K562 (cell line): Measurements from ENCODE around the gene PCF11. TPM values are rescaled to one million over a fixed set of nuclear protein-coding genes. Genes with fewer than 3 reads are reported as not detected.

Experiments
- ATAC-seq: fragments of 200-7000 bp; cut with Tn5 transposase; 3 replicates; pipeline ENCODE4 v1.9.1; 2020; ENCODE audit warnings: moderate library complexity
- BruUV-seq: library from RNA; stranded (reverse); fragments of 400-500 nt; replicated peaks from 2 replicates; lab custom pipeline; 2021; lab: Mats Ljungman, UMichigan
- CTCF ChIA-PET: fragments of 300-600 bp; formaldehyde crosslinking; extraction: SDS; loops from one replicate; lab custom pipeline; 2021; ENCODE audit warnings: low intra/inter-chr PET ratio; lab: Yijun Ruan, JAX
- POLR2A ChIA-PET: fragments of 300-600, 350-650 bp; sonication (Branson Sonifier 250); formaldehyde crosslinking; extraction: SDS; loops from one replicate; lab custom pipeline; 2021; ENCODE audit warnings: antibody characterized with exemption, inconsistent platforms; lab: Yijun Ruan, JAX
- DNase-seq, 4 experiments: peaks; one replicate each; pipeline versions ENCODE4 v3.0.0 to v3.0.0-alpha.2; 2011 to 2018; ENCODE audit warnings: low spot score in 3 of 4, mixed read lengths in 3 of 4; ENCODE audit errors: extremely low read depth in 1 of 4
- FAIRE-seq: peaks from 2 replicates; lab custom pipeline; 2011; peaks lifted over from hg19 to GRCh38; lab: Jason Lieb, UNC
- H2AFZ ChIP-seq: 2 replicates; pipeline ENCODE4 v1.6.0; 2011; ENCODE audit warnings: low read depth, low read length, control low read depth, inconsistent platforms
- H3K27ac ChIP-seq: fragments of 200-600 bp; 3 replicates; pipeline ENCODE4 v1.8.0; 2011; ENCODE audit warnings: low read depth, mild to moderate bottlenecking, control low read depth, inconsistent platforms, low read length, moderate library complexity, mixed read lengths; ENCODE audit errors: extremely low read depth
- H3K27me3 ChIP-seq, 2 experiments: fragments of 300-600 bp in 1 of 2; 2 replicates in 1 of 2; 3 replicates in 1 of 2; pipeline versions ENCODE4 v1.6.0 to v1.8.0; 2011; ENCODE audit warnings: inconsistent platforms in 2 of 2, low read length in 2 of 2, mild to moderate bottlenecking in 1 of 2, mixed read lengths in 1 of 2, moderate library complexity in 1 of 2; ENCODE audit not compliant: control insufficient read depth in 2 of 2, insufficient read depth in 2 of 2
- H3K36me3 ChIP-seq: fragments of 300-600 bp; 3 replicates; pipeline ENCODE4 v1.8.0; 2011; ENCODE audit warnings: mild to moderate bottlenecking, low read length, inconsistent platforms; ENCODE audit not compliant: control insufficient read depth, insufficient read depth
- H3K4me1 ChIP-seq, 2 experiments: fragments of 200-600 bp in 1 of 2; replicated peaks in 1 of 2; 2 replicates in 1 of 2; 3 replicates in 1 of 2; pipeline versions ENCODE4 v1.5.1 to v1.8.0; 2011; ENCODE audit warnings: inconsistent platforms in 2 of 2, low read length in 2 of 2, mild to moderate bottlenecking in 1 of 2, mixed read lengths in 1 of 2, moderate library complexity in 1 of 2; ENCODE audit not compliant: control insufficient read depth in 2 of 2, insufficient read depth in 2 of 2
- H3K4me2 ChIP-seq: 2 replicates; pipeline ENCODE4 v1.6.1; 2011; ENCODE audit warnings: low read length, control low read depth, inconsistent platforms, mixed read lengths; ENCODE audit not compliant: insufficient read depth
- H3K4me3 ChIP-seq: fragments of 200-600 bp; sonication (generic), shearing (Covaris generic); 2 replicates; pipeline ENCODE4 v1.5.1; 2016; ENCODE audit warnings: control low read depth, inconsistent platforms
- H3K79me2 ChIP-seq: fragments of 200-600 bp; 3 replicates; pipeline ENCODE4 v1.8.0; 2011; ENCODE audit warnings: low read length, inconsistent platforms; ENCODE audit not compliant: control insufficient read depth, insufficient read depth
- H3K9ac ChIP-seq, 2 experiments: 2 replicates each; pipeline versions ENCODE4 v1.6.0 to v1.6.1; 2011; ENCODE audit warnings: low read depth in 2 of 2, low read length in 2 of 2, control low read depth in 1 of 2, inconsistent platforms in 1 of 2, mild to moderate bottlenecking in 1 of 2, mixed read lengths in 1 of 2; ENCODE audit not compliant: insufficient read depth in 1 of 2
- H3K9me1 ChIP-seq: one replicate; pipeline ENCODE4 v1.6.0; 2011; ENCODE audit warnings: inconsistent platforms, mild to moderate bottlenecking, low read length, moderate library complexity; ENCODE audit not compliant: control insufficient read depth, insufficient read depth
- H3K9me3 ChIP-seq: replicated peaks from 2 replicates; pipeline ENCODE4 v1.5.1; 2011; ENCODE audit warnings: low read depth, low read length, inconsistent platforms; ENCODE audit not compliant: control insufficient read depth, insufficient read depth
- H4K20me1 ChIP-seq: replicated peaks from 2 replicates; pipeline ENCODE4 v1.6.1; 2011; ENCODE audit warnings: low read length, inconsistent platforms, mixed read lengths; ENCODE audit not compliant: control insufficient read depth, insufficient read depth
- ATF7 ChIP-seq: fragments of 450-650 bp; IDR thresholded peaks from 2 replicates; pipeline ENCODE4 v1.7.1; 2014; ENCODE audit warnings: mild to moderate bottlenecking, moderate library complexity
- HCFC1 ChIP-seq: IDR thresholded peaks from 2 replicates; pipeline ENCODE4 v1.6.1; 2012; ENCODE audit warnings: low read depth, low read length, improper control_type of control experiment
- HDAC6 ChIP-seq: IDR thresholded peaks from 2 replicates; pipeline ENCODE4 v1.6.1; 2012; ENCODE audit warnings: low read depth, mild to moderate bottlenecking, control low read depth, inconsistent platforms, low read length, moderate library complexity
- SMAD3 ChIP-seq: fragments of 450-650 bp; formaldehyde crosslinking; conservative IDR thresholded peaks from 2 replicates; pipeline ENCODE4 v1.4.0; 2020; ENCODE audit warnings: mild to moderate bottlenecking
- SRSF9 ChIP-seq: fragments of 200-400 bp; formaldehyde crosslinking; IDR thresholded peaks from 2 replicates; pipeline ENCODE4 v1.6.1; 2017; ENCODE audit warnings: low read depth, low read length, borderline replicate concordance
- TSC22D4 ChIP-seq: fragments of 450-650 bp; IDR thresholded peaks from 2 replicates; pipeline ENCODE4 v1.6.1; 2016; ENCODE audit warnings: missing genetic modification characterization, missing biosample characterization, control low read depth
- ZBTB34 ChIP-seq: fragments of 250-450 bp; sonication (Bioruptor Pico); IDR thresholded peaks from 2 replicates; pipeline ENCODE4 v1.8.0; 2021; ENCODE audit warnings: mild to moderate bottlenecking, moderate library complexity
- ZNF12 ChIP-seq: sonication (generic); formaldehyde crosslinking; IDR thresholded peaks from 2 replicates; pipeline ENCODE4 v1.4.0; 2020; ENCODE audit warnings: mild to moderate bottlenecking, missing genetic modification reagents
- ZNF184 ChIP-seq: sonication (generic); formaldehyde crosslinking; IDR thresholded peaks from 2 replicates; pipeline ENCODE4 v1.5.0; 2020; ENCODE audit warnings: missing genetic modification reagents
- ZNF384 ChIP-seq: IDR thresholded peaks from 2 replicates; pipeline ENCODE4 v1.6.1; 2012; ENCODE audit warnings: low read depth, low read length, improper control_type of control experiment
- WGBS: fragments of 100-300 bp; shearing (Covaris generic); methylation state at CpG from one replicate; pipeline ENCODE4 v1.1.6; 2016; ENCODE audit warnings: low coverage, mixed read lengths; ENCODE audit not compliant: insufficient coverage; ENCODE audit errors: missing lambda C conversion rate; 5-methylcytosine and 5-hydroxymethylcytosine counted together
- in situ Hi-C: fragments of 300-500 bp; cut with MboI; formaldehyde crosslinking; loops from 4 replicates; pipeline ENCODE4 v1.15.0; 2018; ENCODE audit warnings: inconsistent platforms, mixed read lengths
- intact Hi-C: fragments of 100-400 bp; cut with micrococcal nuclease; formaldehyde crosslinking; loops from 2 replicates; pipeline ENCODE4 v1.14.2; 2022
- polyA plus RNA-seq, 8 experiments: library from polyadenylated mRNA; depleted of rRNA in 4 of 8; stranded (reverse) in 5 of 8; unstranded in 3 of 8; fragments of >200 nt; fragmentation: Nextera tagmentation in 2 of 8; fragmentation: Illumina TruSeq in 1 of 8; extraction: Ambion mirVana in 2 of 8; extraction: Trizol in 1 of 8; gene quantifications; 2 replicates each; pipeline versions ENCODE4 v1.2.1 to v1.2.3, GENCODE V29; 2011 to 2014; ENCODE audit warnings: inconsistent platforms in 1 of 8, missing spikeins in 1 of 8
- total RNA-seq, 7 experiments: library from RNA; depleted of rRNA in 6 of 7; stranded (reverse); fragments of >200 nt in 6 of 7; fragmentation: Illumina TruSeq in 2 of 7; extraction: Trizol in 2 of 7; gene quantifications; 2 replicates each; pipeline versions ENCODE4 v1.2.1 to v1.2.3, GENCODE V29; 2011 to 2021; ENCODE audit warnings: low replicate concordance in 1 of 7
- TF ChIP-seq, protein P1 (sequence below), 2 experiments: IDR thresholded peaks; 2 replicates each; pipeline ENCODE4 v1.6.1; 2011; ENCODE audit warnings: borderline replicate concordance in 1 of 2, control low read depth in 1 of 2, low read depth in 1 of 2, low read length in 1 of 2, mild to moderate bottlenecking in 1 of 2, mixed read lengths in 1 of 2, moderate library complexity in 1 of 2; ENCODE audit not compliant: insufficient read depth in 1 of 2, insufficient read length in 1 of 2, poor library complexity in 1 of 2, severe bottlenecking in 1 of 2; ENCODE audit errors: extremely low read depth in 1 of 2
- TF ChIP-seq, protein P2 (sequence below), 2 experiments: IDR thresholded peaks in 1 of 2; conservative IDR thresholded peaks in 1 of 2; 2 replicates each; pipeline ENCODE4 v1.6.1; 2016; ENCODE audit warnings: low read depth in 2 of 2, mild to moderate bottlenecking in 1 of 2, missing compliant biosample characterization in 1 of 2, missing genetic modification characterization in 1 of 2, moderate library complexity in 1 of 2
- TF ChIP-seq, protein P3 (sequence below): IDR thresholded peaks from 2 replicates; pipeline ENCODE4 v1.6.1; 2012; ENCODE audit warnings: low read depth, low read length, improper control_type of control experiment, borderline replicate concordance

The PCF11 gene
- total and polyA plus RNA-seq, 9 of the 15 experiments (the other 6 are each of a cell fraction or from before 2014, with no cell fraction given), result 9.3 to 91.6 (median 54.4) TPM

GRCh38 chr11:83151274-83151977 lies 5.5 kb upstream of the PCF11 start:
- H3K4me3 ChIP-seq, result no peak overlapping the region
- peaks cover 18 to 33% of the 10 kb centered on the region in 2 experiments for H3K4me1 ChIP-seq
- H3K79me2 ChIP-seq, result no peaks in the 10 kb centered on the region
- CTCF ChIA-PET, result interaction anchor here (0.7 kb wide), 1 partner anchor 113 kb away, joined by 3 read pairs; no protein-coding TSS in a partner anchor
- H4K20me1 ChIP-seq, result no peaks in the 10 kb centered on the region
- no peaks in the 10 kb centered on the region for H3K36me3 ChIP-seq
- in situ Hi-C loops (no loop called here), intact Hi-C loops (no loop called here)
- peak overlapping the region; percentile 28; the same call in 1 of the 2 replicates for H2AFZ ChIP-seq
- no TSS peak for BruUV-seq
- peak overlapping the region; percentile 32; the same call in 1 of the 2 replicates for H3K4me2 ChIP-seq
- H3K9me3 ChIP-seq, result no peaks in the 10 kb centered on the region
- ATAC-seq (peak; percentile 73), FAIRE-seq (peak; percentile 84), DNase-seq (peak; percentile 37 to 87 (median 51))
- H3K27ac ChIP-seq, result peak overlapping the region; percentile 56
- POLR2A ChIA-PET, result interaction anchor here (0.6 to 2.3 kb wide), 8 partner anchors 9 to 114 kb away, joined by 3 to 9 read pairs (median 4); partner anchors contain the start of gene RAB30
- H3K9me1 ChIP-seq, result no peaks in the 10 kb centered on the region
- 17% methylated on average over 9 of the region's 10 CpGs for WGBS
- no peaks in the 10 kb centered on the region for H3K27me3 ChIP-seq
- peak overlapping the region in 1 of 2 experiments; percentile 66; a peak in 2 of 4 replicates for H3K9ac ChIP-seq
- peak; percentile 52; the same call in 1 of the 2 replicates for TF ChIP-seq ATF7
- TF ChIP-seq, protein P1, sequence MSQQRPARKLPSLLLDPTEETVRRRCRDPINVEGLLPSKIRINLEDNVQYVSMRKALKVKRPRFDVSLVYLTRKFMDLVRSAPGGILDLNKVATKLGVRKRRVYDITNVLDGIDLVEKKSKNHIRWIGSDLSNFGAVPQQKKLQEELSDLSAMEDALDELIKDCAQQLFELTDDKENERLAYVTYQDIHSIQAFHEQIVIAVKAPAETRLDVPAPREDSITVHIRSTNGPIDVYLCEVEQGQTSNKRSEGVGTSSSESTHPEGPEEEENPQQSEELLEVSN (IDR thresholded peaks at IDR 0.05; ENCODE audit: borderline replicate concordance in 1 of 2, extremely low read depth in 1 of 2, insufficient read depth in 1 of 2, insufficient read length in 1 of 2, low read depth in 1 of 2, low read length in 1 of 2, poor library complexity in 1 of 2, severe bottlenecking in 1 of 2), result no peak
- no peak for TF ChIP-seq TSC22D4 (tag)
- TF ChIP-seq HCFC1, result no peak
- TF ChIP-seq, protein P2, sequence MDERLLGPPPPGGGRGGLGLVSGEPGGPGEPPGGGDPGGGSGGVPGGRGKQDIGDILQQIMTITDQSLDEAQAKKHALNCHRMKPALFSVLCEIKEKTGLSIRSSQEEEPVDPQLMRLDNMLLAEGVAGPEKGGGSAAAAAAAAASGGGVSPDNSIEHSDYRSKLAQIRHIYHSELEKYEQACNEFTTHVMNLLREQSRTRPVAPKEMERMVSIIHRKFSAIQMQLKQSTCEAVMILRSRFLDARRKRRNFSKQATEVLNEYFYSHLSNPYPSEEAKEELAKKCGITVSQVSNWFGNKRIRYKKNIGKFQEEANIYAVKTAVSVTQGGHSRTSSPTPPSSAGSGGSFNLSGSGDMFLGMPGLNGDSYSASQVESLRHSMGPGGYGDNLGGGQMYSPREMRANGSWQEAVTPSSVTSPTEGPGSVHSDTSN (CRISPR knock-in tag; IDR thresholded peaks at IDR 0.05; ENCODE audit: low read depth), result no peak
- TF ChIP-seq, protein P2 (tag; conservative IDR thresholded peaks at IDR 0.05; ENCODE audit: low read depth), result peak; percentile 19; the same call in 1 of the 2 replicates
- no peak for TF ChIP-seq SMAD3 (CRISPR knock-in tag)
- TF ChIP-seq, protein P3, sequence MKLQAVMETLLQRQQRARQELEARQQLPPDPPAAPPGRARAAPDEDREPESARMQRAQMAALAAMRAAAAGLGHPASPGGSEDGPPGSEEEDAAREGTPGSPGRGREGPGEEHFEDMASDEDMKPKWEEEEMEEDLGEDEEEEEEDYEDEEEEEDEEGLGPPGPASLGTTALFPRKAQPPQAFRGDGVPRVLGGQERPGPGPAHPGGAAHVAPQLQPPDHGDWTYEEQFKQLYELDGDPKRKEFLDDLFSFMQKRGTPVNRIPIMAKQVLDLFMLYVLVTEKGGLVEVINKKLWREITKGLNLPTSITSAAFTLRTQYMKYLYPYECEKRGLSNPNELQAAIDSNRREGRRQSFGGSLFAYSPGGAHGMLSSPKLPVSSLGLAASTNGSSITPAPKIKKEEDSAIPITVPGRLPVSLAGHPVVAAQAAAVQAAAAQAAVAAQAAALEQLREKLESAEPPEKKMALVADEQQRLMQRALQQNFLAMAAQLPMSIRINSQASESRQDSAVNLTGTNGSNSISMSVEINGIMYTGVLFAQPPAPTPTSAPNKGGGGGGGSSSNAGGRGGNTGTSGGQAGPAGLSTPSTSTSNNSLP, result peak; percentile 67; the same call in 1 of the 2 replicates
- TF ChIP-seq SRSF9, result no peak
- no peak for TF ChIP-seq ZNF184 (CRISPR knock-in tag)
- peak; percentile 72 for TF ChIP-seq ZNF384
- TF ChIP-seq ZNF12 (CRISPR knock-in tag), result no peak
- no peak for TF ChIP-seq HDAC6
- no peak for TF ChIP-seq ZBTB34 (CRISPR knock-in tag)
